HG02943 (cell line): Measurements from ENCODE around the gene SNAI1.
"Not testable (repeated sequence)": the region's sequence is repeated elsewhere in the genome, so short reads cannot be mapped to it uniquely, and the experiment has no call there.

Source experiments
- ATAC-seq: cut with Tn5 transposase; IDR thresholded peaks from one replicate; pipeline ENCODE4 v1.9.1; 2021; ENCODE audit warnings: mild to moderate bottlenecking, low read depth, moderate library complexity; ENCODE audit not compliant: unreplicated experiment

SNAI1 gene

DNA sequence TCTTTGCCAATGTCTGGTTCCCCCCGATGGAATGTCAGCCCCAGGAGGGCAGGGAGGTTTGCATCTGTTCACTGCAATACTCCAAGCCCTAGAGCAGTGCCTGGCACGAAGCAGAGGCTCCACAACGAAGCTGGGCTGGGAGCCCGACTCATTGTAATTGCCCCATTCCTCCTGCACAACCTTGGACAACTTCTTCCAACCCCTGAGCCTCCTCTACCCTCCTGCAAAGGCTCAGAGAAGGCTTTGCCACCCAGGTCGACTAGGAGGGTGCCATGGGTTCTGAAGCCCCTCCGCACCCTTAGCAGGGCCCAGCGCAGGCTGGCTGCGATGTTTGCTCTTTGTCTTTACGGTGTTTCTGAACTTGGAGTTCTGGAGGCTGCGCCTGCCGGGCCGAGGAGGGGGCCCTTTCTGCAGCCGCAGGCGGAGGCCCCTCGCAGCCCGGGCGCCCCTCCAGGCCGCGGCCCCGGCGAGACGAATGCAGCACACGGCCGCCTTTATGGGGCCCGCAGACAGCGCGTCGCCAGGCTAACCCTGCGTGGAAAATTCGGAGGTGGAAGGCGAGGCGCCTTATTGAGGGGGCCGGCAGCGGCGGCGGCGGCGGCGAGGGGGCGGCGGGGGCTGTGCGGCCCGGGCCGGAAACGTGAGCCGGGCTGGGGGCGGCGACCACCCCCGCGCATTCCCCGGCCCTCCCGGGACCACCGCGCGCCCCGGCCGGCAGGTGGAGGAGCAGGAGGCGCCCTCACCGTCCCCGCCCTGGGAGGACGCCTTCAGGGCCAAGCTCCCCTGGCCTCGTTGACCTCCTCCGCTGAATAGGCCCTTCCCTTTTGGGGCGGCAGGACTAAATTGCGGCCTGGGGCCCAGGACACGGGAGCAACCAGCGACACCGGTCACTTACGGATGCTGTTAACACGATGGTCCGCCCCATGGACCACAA, 27.0 kb downstream of the SNAI1 start:
- ATAC-seq, result no peak

GRCh38 chr20:50011597-50011996, 28.8 kb downstream of the SNAI1 start:
- ATAC-seq, result not testable (repeated sequence)

GRCh38 chr20:50012282-50013263, 29.8 kb downstream of the SNAI1 start:
- ATAC-seq, result no peak

DNA sequence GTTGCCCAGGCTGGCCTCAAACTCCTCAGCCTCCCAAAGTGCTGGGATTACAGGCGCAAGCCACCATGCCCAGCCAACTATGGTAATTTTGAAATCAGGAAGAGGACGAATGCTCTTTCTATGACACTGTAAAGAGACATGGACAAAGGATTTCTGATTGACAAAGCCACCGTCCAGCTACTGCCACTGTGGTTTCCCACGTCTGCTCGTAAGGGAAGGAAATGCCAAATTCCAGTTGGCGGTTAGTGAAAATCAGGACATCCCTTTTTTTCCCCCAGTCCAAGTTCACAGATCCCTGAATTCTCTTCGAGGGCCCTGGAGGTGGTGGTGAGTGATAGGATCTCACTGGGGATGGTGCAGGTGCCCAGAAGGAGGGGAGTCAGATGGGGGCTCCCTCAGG, 31.2 kb downstream of the SNAI1 start:
- no peak for ATAC-seq

- no peak for ATAC-seq
Observed at GRCh38 chr20:50014570-50015562, 32.1 kb downstream of the SNAI1 start.

DNA sequence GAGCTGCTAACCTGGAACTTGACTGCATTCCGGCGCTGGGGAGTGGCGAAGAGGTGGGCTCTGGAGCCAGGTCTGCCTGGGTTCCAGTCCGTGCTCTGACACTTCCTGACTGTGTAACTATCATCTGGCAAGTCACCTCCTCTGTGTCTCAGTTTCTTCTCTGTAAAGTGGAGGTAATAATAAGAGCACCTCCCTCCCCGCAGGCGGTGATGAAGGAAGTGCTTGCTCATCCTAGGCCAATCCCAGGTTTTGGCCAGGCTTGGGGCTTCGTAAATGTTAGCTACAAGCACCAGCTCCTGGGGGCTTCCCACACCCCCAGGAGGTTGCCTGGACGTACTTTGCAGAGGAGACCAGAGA, 32.8 kb downstream of the SNAI1 start:
- no peak for ATAC-seq

GRCh38 chr20:50015993-50016770, 33.4 kb downstream of the SNAI1 start:
- ATAC-seq, result no peak

GRCh38 chr20:50017160-50017559, 34.4 kb downstream of the SNAI1 start:
- no peak for ATAC-seq

DNA sequence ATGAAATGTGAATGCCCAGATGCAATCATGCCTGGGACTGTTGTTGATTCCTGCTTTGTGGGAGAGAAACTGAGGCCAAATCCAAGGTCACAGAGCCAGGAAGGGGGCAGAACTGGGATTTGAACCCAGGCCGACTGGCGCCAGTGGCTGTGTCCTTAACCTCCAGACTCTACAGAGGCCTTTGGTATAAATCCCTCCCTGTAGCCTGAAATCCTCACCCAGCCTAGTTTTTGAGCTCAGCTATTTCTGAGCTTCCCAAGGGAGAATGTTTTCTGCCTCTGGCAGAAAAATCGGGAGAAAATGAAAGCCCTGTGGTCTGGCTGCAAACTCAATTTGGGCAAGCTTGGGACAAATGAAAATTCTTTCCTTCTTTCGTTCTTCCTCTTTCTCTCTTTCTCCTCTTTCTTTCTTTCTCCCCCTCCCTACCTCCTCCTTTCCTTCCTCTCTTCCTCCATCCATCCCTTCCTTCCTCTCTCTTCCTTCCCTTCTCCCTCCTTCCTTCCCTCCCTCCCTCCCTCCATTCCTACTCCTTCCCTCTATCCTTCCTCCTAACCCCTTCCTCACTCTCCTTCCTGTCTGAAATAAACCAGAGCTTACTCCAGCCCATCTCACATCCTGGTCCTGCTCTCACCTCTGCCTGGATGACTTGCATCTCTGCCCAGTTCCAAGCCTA, 34.9 kb downstream of the SNAI1 start:
- ATAC-seq, result no peak

GRCh38 chr20:50019466-50020256, 36.9 kb downstream of the SNAI1 start:
- no peak for ATAC-seq

DNA sequence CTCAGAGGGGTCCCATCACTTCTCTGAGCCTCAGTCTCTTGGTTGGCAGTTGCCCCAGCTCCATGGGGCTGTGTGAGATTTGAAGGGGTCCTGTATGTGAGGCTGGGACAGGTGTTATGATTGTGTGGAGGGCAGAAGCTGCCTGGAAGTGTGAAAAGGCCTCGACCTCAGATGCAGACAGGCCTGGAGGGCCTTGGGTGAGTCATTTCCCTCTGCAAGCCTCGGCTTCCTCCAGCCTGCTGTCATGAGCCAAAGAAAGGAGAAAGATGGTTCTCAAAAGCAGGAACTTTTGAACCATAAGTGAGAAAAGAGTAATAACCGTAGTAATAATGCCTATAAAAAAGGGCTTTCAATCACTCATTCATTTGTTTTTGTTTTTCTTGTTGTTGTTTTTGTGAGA, 37.5 kb downstream of the SNAI1 start:
- no peak for ATAC-seq

- ATAC-seq, result no peak
Observed at GRCh38 chr20:50022676-50023075, 39.9 kb downstream of the SNAI1 start.

- ATAC-seq, result no peak
Observed at GRCh38 chr20:50023116-50023805, 40.5 kb downstream of the SNAI1 start.

DNA sequence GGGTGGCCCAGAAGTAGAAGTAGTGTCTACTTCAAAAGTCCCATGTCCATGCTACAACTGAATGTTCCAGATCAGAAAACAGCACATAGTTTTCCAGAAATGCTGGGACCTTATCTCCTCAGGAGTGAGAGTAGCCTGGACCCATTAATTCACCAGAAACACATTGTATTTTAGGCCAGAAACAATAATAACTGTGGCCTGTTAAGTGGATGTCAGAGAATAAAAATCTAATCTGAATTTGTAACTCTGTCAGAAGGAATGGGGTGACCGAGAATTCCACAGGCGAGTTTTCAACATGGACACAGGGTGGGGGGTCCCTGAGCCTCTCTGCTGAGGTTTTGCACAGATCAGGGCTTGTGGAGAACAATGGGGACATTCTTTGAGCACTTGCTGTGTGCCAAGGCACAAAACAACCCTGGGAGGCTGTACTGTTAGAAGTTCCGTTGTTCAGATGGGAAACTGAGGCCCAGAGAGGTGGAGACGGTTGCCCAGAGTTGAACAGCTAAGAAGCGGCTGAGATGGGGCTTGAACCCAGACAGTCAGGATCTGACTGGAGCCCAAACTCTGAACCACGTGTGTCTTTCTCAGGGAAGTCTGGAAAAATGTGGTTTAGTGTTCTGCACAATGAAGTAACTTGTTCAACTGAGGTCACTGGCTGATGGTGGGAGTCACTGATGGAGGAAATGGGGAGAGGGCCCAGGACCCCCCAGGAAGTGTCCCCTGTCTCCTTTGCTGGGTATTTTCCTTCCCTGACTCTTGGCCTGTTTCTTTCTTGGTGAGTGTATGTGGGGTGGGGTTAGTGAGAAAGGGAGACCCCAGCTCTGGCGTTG, 44.2 kb downstream of the SNAI1 start:
- no peak for ATAC-seq

GRCh38 chr20:50027611-50028105, 44.9 kb downstream of the SNAI1 start:
- ATAC-seq, result no peak

DNA sequence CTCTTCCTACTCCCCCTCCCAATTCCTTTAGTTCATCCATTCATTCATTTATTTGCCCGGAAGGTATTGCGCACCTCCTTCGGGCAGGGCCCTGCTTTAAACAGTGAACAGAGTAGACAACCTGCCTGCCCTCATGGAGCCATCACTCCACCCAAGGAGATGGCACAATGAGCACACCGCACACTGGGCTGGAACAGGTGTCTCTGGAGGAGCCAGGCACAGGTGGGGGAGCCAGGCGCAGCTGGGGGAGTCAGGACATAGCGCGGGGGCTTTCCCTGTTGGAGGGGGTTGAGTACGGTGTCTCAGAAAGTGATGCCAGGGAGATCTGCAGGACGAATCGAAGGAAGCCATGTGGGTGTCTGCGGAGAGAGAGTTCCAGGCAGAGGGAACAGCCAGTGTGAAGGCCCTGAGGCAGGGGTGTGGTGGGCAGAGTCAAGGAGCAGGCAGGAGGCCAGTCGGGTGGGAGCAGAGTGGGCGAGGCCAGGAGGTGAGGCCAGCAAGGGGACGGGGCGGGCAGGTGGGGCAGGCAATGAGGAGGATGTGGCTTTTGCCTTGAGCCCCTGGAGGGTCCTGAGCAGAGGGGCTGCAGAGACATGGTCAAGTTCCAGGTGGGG, 46.4 kb downstream of the SNAI1 start:
- ATAC-seq, result no peak
